AG04449 (cell line): Measurements from ENCODE around the gene CASP6.

Source experiments
- CTCF ChIA-PET: fragments of 350-600 bp; formaldehyde crosslinking; extraction: SDS; loops from one replicate; lab custom pipeline; 2021; ENCODE audit warnings: antibody characterized with exemption; lab: Yijun Ruan, JAX
- POLR2A ChIA-PET: fragments of 400-600, 350-600 bp; formaldehyde crosslinking; extraction: SDS; loops from one replicate; lab custom pipeline; 2020; ENCODE audit warnings: antibody characterized with exemption, inconsistent platforms; lab: Yijun Ruan, JAX
- DNase-seq: peaks from one replicate; pipeline ENCODE4 v3.0.0-alpha.2; 2010; ENCODE audit warnings: low read depth, low spot score
- H3K4me3 ChIP-seq: 2 replicates; pipeline ENCODE4 v1.5.1; 2011; ENCODE audit warnings: low read depth, mild to moderate bottlenecking, control low read depth, low read length
- CTCF ChIP-seq: IDR thresholded peaks from one replicate; pipeline ENCODE4 v1.5.1; 2011; ENCODE audit warnings: mild to moderate bottlenecking, moderate library complexity, low read length, control low read depth, inconsistent platforms; ENCODE audit not compliant: insufficient read depth; ENCODE audit errors: missing control alignments

The CASP6 gene

DNA sequence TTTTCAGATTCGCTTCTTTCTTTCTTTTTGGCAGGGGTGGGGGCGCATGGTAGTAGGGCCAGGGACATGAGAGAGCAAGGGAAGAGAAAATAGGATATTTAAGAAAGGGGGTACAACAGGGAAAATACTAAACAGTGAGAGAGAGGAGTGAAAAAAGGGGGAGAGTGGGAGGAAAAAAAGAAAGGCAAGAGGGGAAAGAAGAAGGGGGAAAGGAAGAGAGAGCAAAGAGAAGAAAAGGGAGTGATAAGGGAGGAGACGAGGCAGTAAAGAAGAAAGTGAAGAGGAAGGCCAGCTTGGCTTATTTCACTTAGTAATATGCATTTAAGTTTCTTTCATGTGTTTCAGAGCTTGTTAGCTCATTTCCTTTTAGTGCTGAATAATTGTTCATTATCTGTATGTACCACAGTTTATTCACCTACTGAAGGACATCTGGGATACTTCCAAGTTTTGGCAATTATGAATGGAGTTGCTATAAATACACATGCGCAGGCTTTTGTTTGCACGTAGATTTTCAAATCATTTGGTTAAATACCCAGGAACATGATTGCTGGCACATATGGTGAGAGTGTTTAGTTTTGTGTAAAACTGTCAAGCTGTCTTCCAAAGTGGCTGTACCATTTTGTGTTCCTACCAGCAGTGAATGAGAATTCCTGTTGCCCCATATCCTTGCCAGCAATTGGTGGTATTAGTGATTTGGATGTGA, 37.3 kb downstream of the CASP6 start:
- no peak for TF ChIP-seq CTCF
- no peak for DNase-seq
- CTCF ChIA-PET = no interaction called here
- no peak overlapping the region for H3K4me3 ChIP-seq
- POLR2A ChIA-PET = no interaction called here

- CTCF ChIA-PET = no interaction called here
- no peak for DNase-seq
- POLR2A ChIA-PET = interaction anchor here (0.6 kb wide), 1 partner anchor 41 kb away, joined by 3 read pairs; no protein-coding TSS in a partner anchor
- no peak overlapping the region for H3K4me3 ChIP-seq
- TF ChIP-seq CTCF = no peak
Observed at GRCh38 chr4:109662771-109663170, 40.5 kb downstream of the CASP6 start.

GRCh38 chr4:109662116-109662515, 41.1 kb downstream of the CASP6 start:
- ChIA-PET POLR2A (no interaction called here), CTCF (no interaction called here)
- no peak overlapping the region for H3K4me3 ChIP-seq
- DNase-seq = no peak
- TF ChIP-seq CTCF = no peak

DNA sequence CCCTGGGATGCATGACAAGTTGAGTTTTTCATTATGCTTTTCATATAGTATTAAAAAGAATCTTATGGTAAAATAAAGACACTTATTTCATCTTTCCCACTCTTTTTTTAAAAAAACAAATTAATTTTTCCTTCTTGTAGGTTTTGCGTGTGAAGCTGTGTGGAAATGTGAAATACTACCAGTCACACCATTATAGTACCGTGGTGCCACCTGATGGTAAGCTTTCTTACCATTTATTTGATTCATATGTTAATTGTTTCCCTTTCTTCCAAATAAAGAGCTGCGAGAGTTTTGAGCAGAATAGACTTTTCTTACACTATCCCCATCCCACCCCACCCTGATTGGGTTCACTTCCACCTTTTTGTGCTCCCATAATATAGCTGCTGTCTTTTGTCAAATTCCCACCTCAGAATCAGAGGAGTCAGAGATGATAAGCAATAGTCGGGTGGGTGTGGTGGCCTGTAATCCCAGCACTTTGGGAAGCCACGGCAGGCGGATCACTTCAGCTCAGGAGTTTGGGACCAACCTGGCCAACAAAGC, 44.3 kb downstream of the CASP6 start:
- TF ChIP-seq CTCF = no peak
- ChIA-PET POLR2A (interaction anchor here (0.5 kb wide), 1 partner anchor 11 kb away, joined by 3 read pairs; no protein-coding TSS in a partner anchor), CTCF (interaction anchor here (0.7 to 1.2 kb wide), 3 partner anchors 115 to 233 kb away, joined by 3 to 16 read pairs (median 4); partner anchors contain the start of gene SEC24B)
- H3K4me3 ChIP-seq = no peak overlapping the region
- no peak for DNase-seq

DNA sequence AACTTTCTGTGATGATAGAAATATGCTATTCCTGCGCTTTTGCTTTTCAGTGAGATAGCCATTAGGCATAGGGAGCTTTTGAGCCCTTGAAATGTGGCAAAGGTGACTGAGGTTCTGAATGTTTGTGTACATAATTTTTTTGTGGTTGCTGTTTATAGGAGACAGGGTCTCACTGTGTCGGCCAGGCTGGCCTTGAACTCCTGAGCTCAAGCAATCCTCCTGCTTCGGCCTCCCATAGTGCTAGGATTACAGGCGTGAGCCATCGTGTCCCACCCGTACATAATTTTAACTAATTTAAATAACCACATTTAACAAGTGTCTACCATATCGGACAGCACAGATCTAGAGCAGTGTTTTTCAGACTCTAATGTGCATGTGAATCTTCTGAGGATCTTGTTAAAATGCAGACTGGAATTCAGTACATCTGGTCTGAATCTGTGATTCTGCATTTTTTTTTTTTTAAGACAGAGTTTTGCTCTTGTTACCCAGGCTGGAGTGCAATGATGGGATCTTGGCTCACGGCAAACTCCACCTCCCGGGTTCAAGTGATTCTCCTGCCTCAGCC, 45.3 kb downstream of the CASP6 start:
- POLR2A ChIA-PET = no interaction called here
- no peak for TF ChIP-seq CTCF
- DNase-seq = no peak
- H3K4me3 ChIP-seq = no peak overlapping the region
- CTCF ChIA-PET = no interaction called here

- CTCF ChIA-PET = interaction anchor here (0.7 to 1.5 kb wide), 2 partner anchors 8 to 12 kb away, joined by 3 to 4 read pairs; no protein-coding TSS in a partner anchor
Observed at GRCh38 chr4:109655396-109655795, 47.8 kb downstream of the CASP6 start.

More at GRCh38 chr4:109655396-109655795, 47.8 kb downstream of the CASP6 start:
- H3K4me3 ChIP-seq = no peak overlapping the region
- no peak for DNase-seq
- TF ChIP-seq CTCF = no peak
- POLR2A ChIA-PET = no interaction called here
